Stimulated activated CD4-positive, alpha-beta T cell treated with anti-CD3 and anti-CD28 coated beads, Interleukin-1b, Interleukin-23, amount 100 ng/mL, for 48 hours (primary cell): ENCODE data around the gene HLCS.

Source experiments
- DNase-seq: peaks from one replicate; pipeline ENCODE4 v3.0.0-alpha.2; 2020

Gene HLCS

DNA sequence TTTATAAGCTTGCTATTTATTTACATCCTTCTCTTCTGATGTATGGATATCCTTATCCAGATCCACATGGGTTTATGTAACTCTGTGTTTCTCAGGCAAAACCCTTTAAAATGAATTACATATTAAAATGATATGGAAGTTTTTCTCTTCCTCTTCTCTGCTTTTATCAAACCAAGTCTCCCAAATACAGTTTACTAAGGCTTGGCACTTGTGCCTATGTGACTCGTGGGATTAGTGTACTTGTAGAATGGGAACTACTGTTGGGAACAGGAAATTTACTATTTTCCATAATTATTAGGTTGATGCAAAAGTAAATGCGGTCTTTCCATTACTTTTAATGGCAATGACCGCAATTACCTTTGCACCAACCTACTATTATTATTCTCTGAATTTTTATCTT, 252.7 kb downstream of the HLCS start:
- no peak for DNase-seq

DNA sequence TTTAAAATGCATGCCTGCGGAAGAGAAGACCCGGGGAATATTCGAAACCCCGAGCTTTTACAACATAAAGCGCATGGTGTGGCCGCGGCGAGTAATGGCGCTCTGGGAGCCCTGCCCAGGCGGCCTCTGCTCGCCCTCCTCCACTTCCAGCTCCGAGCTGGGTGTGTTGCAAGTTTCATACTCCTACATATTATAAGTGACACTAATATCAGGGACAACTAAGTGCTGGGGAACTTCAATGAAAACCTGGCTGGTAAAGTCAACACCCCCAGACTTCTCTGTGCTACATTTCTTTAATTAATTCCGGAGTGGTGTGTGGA, 255.8 kb downstream of the HLCS start:
- no peak for DNase-seq

DNA sequence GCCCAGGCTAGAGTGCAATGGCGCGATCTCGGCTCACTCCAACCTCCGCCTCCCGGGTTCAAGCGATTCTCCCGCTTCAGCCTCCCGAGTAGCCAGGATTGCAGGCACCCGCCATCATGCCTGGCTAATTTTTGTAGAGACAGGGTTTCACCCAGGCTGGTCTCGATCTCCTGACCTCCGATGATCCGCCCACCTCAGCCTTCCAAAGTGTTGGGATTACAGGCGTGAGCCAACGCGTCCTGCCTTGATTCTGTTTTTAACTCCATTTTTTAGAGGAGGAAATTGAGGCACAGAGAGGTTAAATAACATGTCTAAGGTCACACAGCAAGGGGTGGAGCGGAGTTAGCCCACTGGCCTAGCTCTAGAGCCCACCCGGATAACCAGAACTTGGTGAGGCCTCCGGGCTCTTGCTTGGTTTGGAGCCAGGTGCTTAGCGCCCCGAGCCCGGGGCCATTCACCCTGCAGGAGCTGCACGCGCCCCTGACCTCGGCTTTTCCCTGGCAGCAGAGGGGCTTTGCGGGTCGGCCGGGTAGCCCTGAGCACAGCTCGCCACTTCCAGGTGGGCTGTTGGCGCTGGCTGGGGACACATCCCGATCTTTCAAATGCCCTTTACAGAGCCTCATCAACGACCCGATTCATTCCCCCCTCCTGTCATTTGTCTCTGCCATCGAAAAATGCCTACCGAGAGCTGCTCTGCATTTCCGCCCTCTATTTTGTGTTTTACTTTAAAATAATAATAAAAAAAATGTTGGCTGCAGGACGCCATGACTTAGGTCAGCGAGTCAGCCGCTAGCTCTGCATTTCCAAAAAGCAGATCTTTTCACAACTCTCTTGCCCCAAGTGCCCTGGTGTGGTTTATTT, 256.4 kb downstream of the HLCS start:
- DNase-seq = no peak

- DNase-seq = no peak
These were observed 257.2 kb downstream of the HLCS start for GRCh38 chr21:36709030-36709867.

- no peak for DNase-seq
These were observed 258.0 kb downstream of the HLCS start for GRCh38 chr21:36708286-36709029.

DNA sequence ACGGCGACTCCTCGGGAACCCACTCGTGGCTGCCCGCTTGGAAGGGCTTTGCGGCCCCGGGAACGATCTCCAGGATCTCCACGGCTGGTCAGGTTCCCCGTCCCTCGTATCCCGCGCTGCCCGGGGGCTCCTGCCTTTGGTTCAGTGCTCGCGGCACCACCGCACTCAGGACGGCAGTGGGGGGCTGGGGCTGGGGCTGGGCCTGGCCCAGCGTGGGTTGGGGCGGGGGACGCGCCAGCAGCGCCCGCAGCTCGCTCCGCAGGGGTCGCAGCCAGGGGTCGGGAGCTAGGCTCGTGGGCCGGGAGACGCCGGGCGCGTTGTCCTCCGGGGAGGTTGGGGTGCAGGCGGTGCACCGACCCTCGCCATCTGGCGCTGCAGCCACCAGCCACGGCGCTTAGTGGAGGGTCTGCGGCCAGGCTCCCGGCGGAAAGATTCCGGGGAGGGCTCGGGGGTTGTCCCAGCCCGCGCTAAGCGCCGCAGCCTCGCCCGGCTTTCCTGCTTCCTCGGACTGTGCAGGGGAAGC, 258.6 kb downstream of the HLCS start:
- no peak for DNase-seq

GRCh38 chr21:36706951-36707762, 259.3 kb downstream of the HLCS start:
- DNase-seq = no peak

GRCh38 chr21:36706482-36706852, 260.0 kb downstream of the HLCS start:
- no peak for DNase-seq

DNA sequence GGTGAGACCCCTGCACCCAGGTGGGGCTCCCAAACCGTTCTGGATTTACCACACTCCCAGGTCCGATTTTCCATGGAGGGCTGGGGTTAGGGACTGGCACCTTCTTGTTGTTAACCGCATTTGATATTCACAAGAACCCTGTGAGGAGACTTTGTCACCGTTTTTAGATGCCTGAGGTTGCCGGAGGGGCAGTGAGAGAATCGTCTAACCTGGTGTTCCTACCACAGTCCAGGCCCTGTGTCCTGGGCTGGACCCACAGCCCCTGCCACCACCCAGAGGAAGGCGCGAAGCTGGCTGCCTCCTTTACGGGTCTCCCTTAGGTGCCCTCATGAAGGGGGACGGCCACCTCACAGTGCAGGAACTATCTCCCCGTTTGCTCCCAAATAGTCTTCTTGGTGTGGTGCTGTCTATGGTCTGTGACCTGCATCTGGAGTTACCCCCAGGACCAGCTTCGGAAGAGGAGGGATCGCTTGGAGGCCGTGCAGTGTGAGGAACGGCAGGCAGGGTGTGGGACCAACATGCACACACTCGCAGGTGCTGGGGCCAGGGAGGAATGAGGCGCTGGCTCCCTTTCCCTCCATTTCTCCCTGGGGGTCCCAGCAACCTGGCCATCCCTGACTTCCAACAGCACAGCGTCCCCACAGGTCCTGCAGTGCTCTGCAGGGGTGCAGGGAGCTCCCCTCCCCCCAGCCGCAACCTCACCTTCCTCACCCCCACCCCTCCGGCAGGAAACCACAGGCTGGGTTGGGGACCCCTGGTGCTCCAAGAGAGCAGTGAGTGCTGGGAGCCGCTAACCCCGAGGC, 260.6 kb downstream of the HLCS start:
- no peak for DNase-seq

DNA sequence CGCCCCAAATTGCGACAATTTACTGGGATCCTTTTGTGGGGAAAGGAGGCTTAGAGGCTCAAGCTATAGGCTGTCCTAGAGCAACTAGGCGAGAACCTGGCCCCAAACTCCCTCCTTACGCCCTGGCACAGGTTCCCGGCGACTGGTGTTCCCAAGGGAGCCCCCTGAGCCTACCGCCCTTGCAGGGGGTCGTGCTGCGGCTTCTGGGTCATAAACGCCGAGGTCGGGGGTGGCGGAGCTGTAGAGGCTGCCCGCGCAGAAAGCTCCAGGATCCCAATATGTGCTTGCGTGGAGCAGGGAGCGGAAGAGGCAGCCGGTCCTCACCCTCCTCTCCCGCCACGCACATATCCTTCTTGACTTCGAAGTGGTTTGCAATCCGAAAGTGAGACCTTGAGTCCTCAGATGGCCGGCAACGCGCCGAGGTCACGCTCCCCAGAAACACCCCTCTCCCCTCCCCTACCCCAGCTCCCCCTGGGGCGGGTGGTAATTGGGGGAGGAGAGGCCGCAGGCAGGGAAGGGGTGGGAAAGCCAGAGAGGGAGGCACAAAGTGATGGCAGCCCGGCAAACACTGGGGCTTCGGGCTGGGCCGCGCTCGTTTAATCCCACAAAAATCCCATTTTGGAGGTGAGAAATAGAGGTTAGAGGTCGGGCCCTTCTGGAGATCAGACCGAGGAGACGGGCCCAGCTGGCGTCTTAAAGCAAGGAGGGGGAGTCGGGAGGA, 261.4 kb downstream of the HLCS start:
- DNase-seq = no peak

DNA sequence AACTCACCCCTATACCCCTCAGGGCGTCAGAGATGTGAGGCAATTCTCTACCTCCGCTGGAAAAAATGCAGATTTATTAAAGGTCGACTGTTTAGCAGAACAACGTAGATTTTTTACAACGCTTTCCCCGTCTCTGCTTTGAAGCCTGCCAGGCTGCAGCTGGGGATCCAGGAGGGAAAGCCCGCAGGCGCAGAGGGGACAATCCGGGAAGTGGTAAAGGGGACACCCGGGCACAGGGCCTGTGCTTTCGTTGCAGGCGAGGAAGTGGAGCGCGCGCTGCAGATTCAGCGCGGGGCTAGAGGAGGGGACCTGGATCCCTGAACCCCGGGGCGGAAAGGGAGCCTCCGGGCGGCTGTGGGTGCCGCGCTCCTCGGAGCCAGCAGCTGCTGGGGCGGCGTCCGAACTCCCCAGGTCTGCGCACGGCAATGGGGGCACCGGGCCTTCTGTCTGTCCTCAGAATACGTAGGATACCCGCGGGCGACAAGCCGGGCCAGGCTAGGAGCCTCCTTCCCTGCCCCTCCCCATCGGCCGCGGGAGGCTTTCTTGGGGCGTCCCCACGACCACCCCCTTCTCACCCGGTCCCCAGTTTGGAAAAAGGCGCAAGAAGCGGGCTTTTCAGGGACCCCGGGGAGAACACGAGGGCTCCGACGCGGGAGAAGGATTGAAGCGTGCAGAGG, 262.1 kb downstream of the HLCS start:
- DNase-seq = no peak

- no peak for DNase-seq
These were observed 262.7 kb downstream of the HLCS start for GRCh38 chr21:36703626-36704280.

- no peak for DNase-seq
These were observed 263.3 kb downstream of the HLCS start for GRCh38 chr21:36703123-36703522.

DNA sequence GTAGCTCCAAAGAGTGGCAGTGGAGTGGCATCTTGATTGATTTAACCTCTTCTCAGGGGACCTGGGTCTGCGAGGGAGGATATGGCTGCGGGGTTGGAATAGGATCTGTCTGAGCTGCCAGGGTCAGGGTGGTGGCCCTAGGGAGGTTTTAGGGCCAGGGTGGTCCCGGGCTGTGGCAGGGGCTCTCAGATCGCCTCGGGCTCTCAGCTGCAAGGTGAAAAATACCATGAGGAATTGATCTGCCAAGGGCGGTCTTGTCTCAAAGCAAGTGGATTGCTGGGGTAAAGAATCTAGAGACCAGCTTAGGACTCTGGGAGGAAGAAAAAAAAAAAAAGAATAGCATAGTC, 263.9 kb downstream of the HLCS start:
- DNase-seq = no peak

- no peak for DNase-seq
These were observed 264.5 kb downstream of the HLCS start for GRCh38 chr21:36701756-36702621.

DNA sequence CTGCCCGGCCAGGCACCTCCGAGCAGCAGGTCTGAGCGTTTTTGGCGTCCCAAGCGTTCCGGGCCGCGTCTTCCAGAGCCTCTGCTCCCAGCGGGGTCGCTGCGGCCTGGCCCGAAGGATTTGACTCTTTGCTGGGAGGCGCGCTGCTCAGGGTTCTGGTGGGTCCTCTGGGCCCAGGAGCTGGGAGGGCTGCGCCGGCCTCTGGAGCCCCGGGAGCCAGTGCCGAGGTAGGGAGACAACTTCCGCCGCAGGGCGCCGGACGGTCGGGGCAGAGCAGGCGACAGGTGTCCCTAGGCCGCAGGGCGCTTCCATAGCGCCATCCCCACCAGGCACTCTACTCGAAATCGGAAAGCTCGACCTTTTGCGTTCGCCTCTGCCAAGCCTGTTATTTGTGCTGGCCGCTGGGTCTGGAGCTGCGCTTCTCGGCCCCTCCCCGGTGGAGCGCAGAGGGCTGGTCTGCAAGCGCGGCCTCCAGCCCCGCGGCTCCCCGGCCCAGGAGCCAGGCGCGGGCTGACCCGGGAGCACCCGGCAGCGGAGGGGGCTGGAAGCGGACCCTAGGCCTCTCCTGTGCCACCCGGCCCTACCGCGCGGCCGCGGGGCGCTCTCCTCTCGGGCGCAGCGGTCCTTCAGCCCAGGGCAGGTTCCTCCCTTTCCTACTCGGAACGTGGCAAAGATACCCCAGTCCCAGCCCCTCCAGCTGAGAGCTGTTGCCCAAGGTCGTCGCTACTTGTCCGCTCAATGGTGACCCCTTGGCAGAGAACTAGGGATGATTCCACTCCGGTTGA, 265.3 kb downstream of the HLCS start:
- DNase-seq = no peak
